D721Med (cell line): ENCODE results near the gene LPP.

Experiments used
- DNase-seq: peaks from one replicate; pipeline ENCODE4 v3.0.0; 2011; ENCODE audit warnings: low spot score; ENCODE audit not compliant: insufficient read length
- FAIRE-seq: peaks from 2 replicates; lab custom pipeline; 2011; peaks lifted over from hg19 to GRCh38; lab: Jason Lieb, UNC
- TF ChIP-seq, protein P1 (sequence below): IDR thresholded peaks from 2 replicates; pipeline ENCODE4 v1.5.1; 2012; ENCODE audit warnings: mild to moderate bottlenecking, control low read depth; ENCODE audit not compliant: insufficient read depth; ENCODE audit errors: missing control alignments

Gene LPP

DNA sequence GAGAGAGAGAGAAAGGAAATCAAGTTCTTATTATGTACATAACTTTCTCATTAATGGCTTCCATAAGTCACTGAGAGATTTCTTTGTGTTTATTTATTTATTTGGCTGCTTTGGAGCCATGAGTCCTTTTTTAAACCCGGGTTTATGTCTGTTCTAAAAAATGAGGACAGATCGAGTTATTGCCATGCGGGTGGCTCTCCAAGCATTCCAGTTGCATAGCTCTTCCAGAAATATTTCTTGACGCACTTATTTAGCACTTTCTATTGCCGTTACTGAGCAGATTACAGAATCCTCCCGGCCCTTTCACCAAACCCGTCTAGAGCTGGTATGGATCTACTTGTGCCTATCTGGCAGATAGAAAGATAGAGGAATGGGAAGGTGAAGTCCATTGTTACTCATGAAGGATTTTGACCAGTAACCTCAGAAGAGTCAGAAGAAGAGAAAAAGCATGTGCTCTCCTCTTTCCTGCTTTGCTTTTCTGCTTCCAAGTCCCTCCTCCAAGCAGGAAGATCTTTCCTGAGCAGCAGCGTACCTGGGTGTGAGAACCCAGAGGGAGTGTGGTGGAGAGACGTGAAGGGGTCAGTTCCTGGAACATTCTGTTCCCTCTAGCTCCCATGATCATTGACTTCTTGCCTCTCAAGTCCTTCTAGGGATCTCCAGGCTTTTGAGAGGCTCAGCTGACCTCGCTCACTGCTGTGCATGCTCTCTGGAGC is 112.8 kb downstream of the LPP start:
- DNase-seq (no peak), FAIRE-seq (no peak)
- TF ChIP-seq, protein P1, sequence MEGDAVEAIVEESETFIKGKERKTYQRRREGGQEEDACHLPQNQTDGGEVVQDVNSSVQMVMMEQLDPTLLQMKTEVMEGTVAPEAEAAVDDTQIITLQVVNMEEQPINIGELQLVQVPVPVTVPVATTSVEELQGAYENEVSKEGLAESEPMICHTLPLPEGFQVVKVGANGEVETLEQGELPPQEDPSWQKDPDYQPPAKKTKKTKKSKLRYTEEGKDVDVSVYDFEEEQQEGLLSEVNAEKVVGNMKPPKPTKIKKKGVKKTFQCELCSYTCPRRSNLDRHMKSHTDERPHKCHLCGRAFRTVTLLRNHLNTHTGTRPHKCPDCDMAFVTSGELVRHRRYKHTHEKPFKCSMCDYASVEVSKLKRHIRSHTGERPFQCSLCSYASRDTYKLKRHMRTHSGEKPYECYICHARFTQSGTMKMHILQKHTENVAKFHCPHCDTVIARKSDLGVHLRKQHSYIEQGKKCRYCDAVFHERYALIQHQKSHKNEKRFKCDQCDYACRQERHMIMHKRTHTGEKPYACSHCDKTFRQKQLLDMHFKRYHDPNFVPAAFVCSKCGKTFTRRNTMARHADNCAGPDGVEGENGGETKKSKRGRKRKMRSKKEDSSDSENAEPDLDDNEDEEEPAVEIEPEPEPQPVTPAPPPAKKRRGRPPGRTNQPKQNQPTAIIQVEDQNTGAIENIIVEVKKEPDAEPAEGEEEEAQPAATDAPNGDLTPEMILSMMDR, result no peak

- DNase-seq (no peak), FAIRE-seq (no peak)
- TF ChIP-seq, protein P1, result no peak
Observed at GRCh38 chr3:188267790-188268335, 113.9 kb downstream of the LPP start.

- TF ChIP-seq, protein P1, result no peak
- DNase-seq (no peak), FAIRE-seq (no peak)
Observed at GRCh38 chr3:188268336-188268735, 114.4 kb downstream of the LPP start.

- FAIRE-seq (no peak), DNase-seq (no peak)
- TF ChIP-seq, protein P1, result no peak
Observed at GRCh38 chr3:188269040-188269439, 115.1 kb downstream of the LPP start.

GRCh38 chr3:188270423-188270972 is 116.5 kb downstream of the LPP start:
- TF ChIP-seq, protein P1, result no peak
- DNase-seq (no peak), FAIRE-seq (no peak)

- FAIRE-seq (no peak), DNase-seq (no peak)
- TF ChIP-seq, protein P1, result no peak
Observed at GRCh38 chr3:188271226-188271914, 117.4 kb downstream of the LPP start.
